Stimulated activated CD8-positive, alpha-beta memory T cell treated with anti-CD3 and anti-CD28 coated beads, Interleukin-4, amount 100 ng/mL, for 48 hours (primary cell): ENCODE data around the gene TNFAIP6.

Source experiments
- DNase-seq: peaks from one replicate; pipeline ENCODE4 v3.0.0-alpha.2; 2020

TNFAIP6 gene

DNA sequence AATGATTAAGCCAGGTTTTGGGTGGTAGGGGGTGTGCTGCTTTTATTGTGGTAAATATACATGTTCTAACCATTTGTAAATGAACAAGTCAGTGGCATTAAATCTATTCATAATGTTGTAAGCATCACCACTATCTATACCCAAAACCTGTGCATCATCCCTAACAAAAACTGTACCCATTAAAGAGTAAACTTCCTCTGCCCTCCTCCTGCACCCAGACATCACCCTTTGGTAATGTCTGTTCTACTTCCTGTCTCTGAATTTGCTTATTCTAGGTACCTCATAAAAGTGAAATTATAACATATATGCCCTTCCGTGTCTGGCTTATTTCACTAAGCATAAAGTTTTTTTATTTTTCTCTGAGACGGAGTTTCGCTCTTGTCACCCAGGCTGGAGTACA, 66.4 kb downstream of the TNFAIP6 start:
- no peak for DNase-seq
